K562 (cell line): ENCODE results near the gene ZNF862. TPM values are rescaled to one million over a fixed set of nuclear protein-coding genes. Genes with fewer than 3 reads are reported as not detected.

Experiments used
- EHMT2 ChIP-seq: fragments of 450-650 bp; IDR thresholded peaks from 2 replicates; pipeline ENCODE4 v1.6.1; 2018; ENCODE audit warnings: antibody characterized with exemption
- FOXA1 ChIP-seq: fragments of 450-650 bp; IDR thresholded peaks from 2 replicates; pipeline ENCODE4 v1.6.1; 2016; ENCODE audit warnings: mild to moderate bottlenecking, borderline replicate concordance
- JUND ChIP-seq, 2 experiments: IDR thresholded peaks; 2 replicates in 1 of 2; 3 replicates in 1 of 2; pipeline ENCODE4 v1.6.1; 2011; ENCODE audit warnings: borderline replicate concordance in 2 of 2, low read depth in 2 of 2, low read length in 2 of 2, improper control_type of control experiment in 1 of 2, missing biosample characterization in 1 of 2, missing genetic modification characterization in 1 of 2, missing genetic modification reagents in 1 of 2
- MAFF ChIP-seq: IDR thresholded peaks from 2 replicates; pipeline ENCODE4 v1.6.1; 2012; ENCODE audit warnings: low read length, improper control_type of control experiment
- RFX5 ChIP-seq: IDR thresholded peaks from 2 replicates; pipeline ENCODE4 v1.6.1; 2011; ENCODE audit warnings: low read depth, mild to moderate bottlenecking, improper control_type of control experiment, low read length
- TCF3 ChIP-seq: sonication (generic); formaldehyde crosslinking; IDR thresholded peaks from 2 replicates; pipeline ENCODE4 v1.4.0; 2020; ENCODE audit warnings: mild to moderate bottlenecking, missing genetic modification reagents
- ZBTB49 ChIP-seq: sonication (generic); formaldehyde crosslinking; IDR thresholded peaks from 2 replicates; pipeline ENCODE4 v1.8.0; 2022; ENCODE audit warnings: missing genetic modification reagents, mild to moderate bottlenecking, borderline replicate concordance
- ZNF140 ChIP-seq: fragments of 250-450 bp; sonication (Bioruptor Pico); IDR thresholded peaks from 2 replicates; pipeline ENCODE4 v1.8.0; 2021; ENCODE audit warnings: moderate library complexity, mild to moderate bottlenecking, inconsistent platforms
- ZNF551 ChIP-seq: fragments of 250-450 bp; sonication (Bioruptor Pico); IDR thresholded peaks from 2 replicates; pipeline ENCODE4 v1.5.0; 2021; ENCODE audit warnings: mild to moderate bottlenecking, moderate library complexity
- ZNF699 ChIP-seq: fragments of 250-450 bp; sonication (Bioruptor Pico); IDR thresholded peaks from 2 replicates; pipeline ENCODE4 v1.8.0; 2021; ENCODE audit warnings: mild to moderate bottlenecking, moderate library complexity; ENCODE audit not compliant: insufficient replicate concordance
- polyA plus RNA-seq, 8 experiments: library from polyadenylated mRNA; depleted of rRNA in 4 of 8; stranded (reverse) in 5 of 8; unstranded in 3 of 8; fragments of >200 nt; fragmentation: Nextera tagmentation in 2 of 8; fragmentation: Illumina TruSeq in 1 of 8; extraction: Ambion mirVana in 2 of 8; extraction: Trizol in 1 of 8; gene quantifications; 2 replicates each; pipeline versions ENCODE4 v1.2.1 to v1.2.3, GENCODE V29; 2011 to 2014; ENCODE audit warnings: inconsistent platforms in 1 of 8, missing spikeins in 1 of 8
- total RNA-seq, 7 experiments: library from RNA; depleted of rRNA in 6 of 7; stranded (reverse); fragments of >200 nt in 6 of 7; fragmentation: Illumina TruSeq in 2 of 7; extraction: Trizol in 2 of 7; gene quantifications; 2 replicates each; pipeline versions ENCODE4 v1.2.1 to v1.2.3, GENCODE V29; 2011 to 2021; ENCODE audit warnings: low replicate concordance in 1 of 7
- TF ChIP-seq, protein P1 (sequence below): fragments of 200-600 bp; sonication (generic); IDR thresholded peaks from one replicate; pipeline ENCODE4 v1.6.1; 2012; ENCODE audit warnings: mild to moderate bottlenecking, low read depth, low read length, inconsistent platforms
- TF ChIP-seq, protein P2 (sequence below): IDR thresholded peaks from 3 replicates; pipeline ENCODE4 v1.6.1; 2011; ENCODE audit warnings: borderline replicate concordance, mild to moderate bottlenecking; ENCODE audit not compliant: insufficient read length, insufficient read depth

Gene ZNF862
- total and polyA plus RNA-seq, 9 of the 15 experiments (the other 6 are each of a cell fraction or from before 2014, with no cell fraction given), result 1.1 to 3.9 (median 2.6) TPM

GRCh38 chr7:149872419-149873073 lies 34.4 kb downstream of the ZNF862 start (continued):
- TF ChIP-seq, protein P1, sequence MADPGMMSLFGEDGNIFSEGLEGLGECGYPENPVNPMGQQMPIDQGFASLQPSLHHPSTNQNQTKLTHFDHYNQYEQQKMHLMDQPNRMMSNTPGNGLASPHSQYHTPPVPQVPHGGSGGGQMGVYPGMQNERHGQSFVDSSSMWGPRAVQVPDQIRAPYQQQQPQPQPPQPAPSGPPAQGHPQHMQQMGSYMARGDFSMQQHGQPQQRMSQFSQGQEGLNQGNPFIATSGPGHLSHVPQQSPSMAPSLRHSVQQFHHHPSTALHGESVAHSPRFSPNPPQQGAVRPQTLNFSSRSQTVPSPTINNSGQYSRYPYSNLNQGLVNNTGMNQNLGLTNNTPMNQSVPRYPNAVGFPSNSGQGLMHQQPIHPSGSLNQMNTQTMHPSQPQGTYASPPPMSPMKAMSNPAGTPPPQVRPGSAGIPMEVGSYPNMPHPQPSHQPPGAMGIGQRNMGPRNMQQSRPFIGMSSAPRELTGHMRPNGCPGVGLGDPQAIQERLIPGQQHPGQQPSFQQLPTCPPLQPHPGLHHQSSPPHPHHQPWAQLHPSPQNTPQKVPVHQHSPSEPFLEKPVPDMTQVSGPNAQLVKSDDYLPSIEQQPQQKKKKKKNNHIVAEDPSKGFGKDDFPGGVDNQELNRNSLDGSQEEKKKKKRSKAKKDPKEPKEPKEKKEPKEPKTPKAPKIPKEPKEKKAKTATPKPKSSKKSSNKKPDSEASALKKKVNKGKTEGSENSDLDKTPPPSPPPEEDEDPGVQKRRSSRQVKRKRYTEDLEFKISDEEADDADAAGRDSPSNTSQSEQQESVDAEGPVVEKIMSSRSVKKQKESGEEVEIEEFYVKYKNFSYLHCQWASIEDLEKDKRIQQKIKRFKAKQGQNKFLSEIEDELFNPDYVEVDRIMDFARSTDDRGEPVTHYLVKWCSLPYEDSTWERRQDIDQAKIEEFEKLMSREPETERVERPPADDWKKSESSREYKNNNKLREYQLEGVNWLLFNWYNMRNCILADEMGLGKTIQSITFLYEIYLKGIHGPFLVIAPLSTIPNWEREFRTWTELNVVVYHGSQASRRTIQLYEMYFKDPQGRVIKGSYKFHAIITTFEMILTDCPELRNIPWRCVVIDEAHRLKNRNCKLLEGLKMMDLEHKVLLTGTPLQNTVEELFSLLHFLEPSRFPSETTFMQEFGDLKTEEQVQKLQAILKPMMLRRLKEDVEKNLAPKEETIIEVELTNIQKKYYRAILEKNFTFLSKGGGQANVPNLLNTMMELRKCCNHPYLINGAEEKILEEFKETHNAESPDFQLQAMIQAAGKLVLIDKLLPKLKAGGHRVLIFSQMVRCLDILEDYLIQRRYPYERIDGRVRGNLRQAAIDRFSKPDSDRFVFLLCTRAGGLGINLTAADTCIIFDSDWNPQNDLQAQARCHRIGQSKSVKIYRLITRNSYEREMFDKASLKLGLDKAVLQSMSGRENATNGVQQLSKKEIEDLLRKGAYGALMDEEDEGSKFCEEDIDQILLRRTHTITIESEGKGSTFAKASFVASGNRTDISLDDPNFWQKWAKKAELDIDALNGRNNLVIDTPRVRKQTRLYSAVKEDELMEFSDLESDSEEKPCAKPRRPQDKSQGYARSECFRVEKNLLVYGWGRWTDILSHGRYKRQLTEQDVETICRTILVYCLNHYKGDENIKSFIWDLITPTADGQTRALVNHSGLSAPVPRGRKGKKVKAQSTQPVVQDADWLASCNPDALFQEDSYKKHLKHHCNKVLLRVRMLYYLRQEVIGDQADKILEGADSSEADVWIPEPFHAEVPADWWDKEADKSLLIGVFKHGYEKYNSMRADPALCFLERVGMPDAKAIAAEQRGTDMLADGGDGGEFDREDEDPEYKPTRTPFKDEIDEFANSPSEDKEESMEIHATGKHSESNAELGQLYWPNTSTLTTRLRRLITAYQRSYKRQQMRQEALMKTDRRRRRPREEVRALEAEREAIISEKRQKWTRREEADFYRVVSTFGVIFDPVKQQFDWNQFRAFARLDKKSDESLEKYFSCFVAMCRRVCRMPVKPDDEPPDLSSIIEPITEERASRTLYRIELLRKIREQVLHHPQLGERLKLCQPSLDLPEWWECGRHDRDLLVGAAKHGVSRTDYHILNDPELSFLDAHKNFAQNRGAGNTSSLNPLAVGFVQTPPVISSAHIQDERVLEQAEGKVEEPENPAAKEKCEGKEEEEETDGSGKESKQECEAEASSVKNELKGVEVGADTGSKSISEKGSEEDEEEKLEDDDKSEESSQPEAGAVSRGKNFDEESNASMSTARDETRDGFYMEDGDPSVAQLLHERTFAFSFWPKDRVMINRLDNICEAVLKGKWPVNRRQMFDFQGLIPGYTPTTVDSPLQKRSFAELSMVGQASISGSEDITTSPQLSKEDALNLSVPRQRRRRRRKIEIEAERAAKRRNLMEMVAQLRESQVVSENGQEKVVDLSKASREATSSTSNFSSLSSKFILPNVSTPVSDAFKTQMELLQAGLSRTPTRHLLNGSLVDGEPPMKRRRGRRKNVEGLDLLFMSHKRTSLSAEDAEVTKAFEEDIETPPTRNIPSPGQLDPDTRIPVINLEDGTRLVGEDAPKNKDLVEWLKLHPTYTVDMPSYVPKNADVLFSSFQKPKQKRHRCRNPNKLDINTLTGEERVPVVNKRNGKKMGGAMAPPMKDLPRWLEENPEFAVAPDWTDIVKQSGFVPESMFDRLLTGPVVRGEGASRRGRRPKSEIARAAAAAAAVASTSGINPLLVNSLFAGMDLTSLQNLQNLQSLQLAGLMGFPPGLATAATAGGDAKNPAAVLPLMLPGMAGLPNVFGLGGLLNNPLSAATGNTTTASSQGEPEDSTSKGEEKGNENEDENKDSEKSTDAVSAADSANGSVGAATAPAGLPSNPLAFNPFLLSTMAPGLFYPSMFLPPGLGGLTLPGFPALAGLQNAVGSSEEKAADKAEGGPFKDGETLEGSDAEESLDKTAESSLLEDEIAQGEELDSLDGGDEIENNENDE, result no peak
- TF ChIP-seq JUND (IDR thresholded peaks at IDR 0.05; ENCODE audit: borderline replicate concordance, low read depth, low read length) (no peak), JUND (tag; IDR thresholded peaks at IDR 0.05; ENCODE audit: borderline replicate concordance, low read depth, low read length) (no peak; the same call in 1 of the 3 replicates), ZNF699 (no peak), RFX5 (no peak), ZNF140 (CRISPR knock-in tag) (no peak), ZBTB49 (CRISPR knock-in tag) (0 out of 2 replicates have a peak, but pooled peaks have one; percentile 88), ZNF551 (CRISPR knock-in tag) (no peak), TCF3 (CRISPR knock-in tag) (0 out of 2 replicates have a peak, but pooled peaks have one; percentile 30), MAFF (no peak), EHMT2 (no peak), FOXA1 (no peak)
- TF ChIP-seq, protein P2, sequence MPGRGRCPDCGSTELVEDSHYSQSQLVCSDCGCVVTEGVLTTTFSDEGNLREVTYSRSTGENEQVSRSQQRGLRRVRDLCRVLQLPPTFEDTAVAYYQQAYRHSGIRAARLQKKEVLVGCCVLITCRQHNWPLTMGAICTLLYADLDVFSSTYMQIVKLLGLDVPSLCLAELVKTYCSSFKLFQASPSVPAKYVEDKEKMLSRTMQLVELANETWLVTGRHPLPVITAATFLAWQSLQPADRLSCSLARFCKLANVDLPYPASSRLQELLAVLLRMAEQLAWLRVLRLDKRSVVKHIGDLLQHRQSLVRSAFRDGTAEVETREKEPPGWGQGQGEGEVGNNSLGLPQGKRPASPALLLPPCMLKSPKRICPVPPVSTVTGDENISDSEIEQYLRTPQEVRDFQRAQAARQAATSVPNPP, result no peak
